ENCODE data around the gene FN1.

FN1 gene

DNA sequence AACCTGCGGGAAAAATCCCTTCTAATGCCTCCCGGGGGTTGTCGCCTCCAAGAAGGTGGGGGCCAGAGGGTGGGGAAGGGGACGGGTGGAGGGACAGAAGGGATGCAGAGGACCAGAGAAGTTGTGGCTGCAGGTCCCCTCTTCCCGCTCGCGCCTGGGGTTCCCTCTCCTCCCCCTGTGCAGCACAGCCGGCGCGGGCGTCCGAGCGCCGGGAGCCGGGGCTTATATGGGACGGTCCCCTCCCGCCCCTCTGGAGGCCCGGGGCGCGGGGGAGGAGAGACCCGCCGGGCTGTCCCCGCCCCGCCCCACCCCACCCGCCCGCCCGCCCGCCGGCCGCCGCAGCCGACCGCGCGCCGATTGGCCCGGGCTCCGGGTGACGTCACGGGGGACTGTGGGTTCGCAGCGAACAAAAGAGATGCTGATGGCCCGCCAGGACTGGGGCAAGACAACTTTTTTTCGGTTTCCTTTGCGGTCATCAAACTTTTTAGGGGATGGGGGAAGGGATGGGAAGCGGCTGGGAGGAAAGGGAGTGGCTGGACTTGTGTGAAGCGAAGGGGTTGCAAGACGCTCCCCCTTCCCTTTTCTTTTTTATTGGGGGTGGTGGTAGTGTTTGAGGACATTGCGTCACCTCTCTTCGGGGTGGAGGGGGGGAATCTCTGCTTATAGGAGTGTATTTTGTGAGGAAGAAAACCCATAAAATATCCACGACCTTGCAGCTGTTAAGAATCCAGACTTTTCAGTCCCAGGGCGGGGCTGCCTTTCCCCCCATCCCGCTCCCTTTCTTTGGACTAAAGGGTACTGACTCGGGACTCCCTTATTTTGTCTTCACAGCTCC is at the start of gene FN1:
TSS of gene FN1 (minus strand) at position 199 of the 835 bp plus-strand sequence. CDS start 266 bp downstream, outside the sequence.
- DNase-seq: peak; percentile 75

DNA sequence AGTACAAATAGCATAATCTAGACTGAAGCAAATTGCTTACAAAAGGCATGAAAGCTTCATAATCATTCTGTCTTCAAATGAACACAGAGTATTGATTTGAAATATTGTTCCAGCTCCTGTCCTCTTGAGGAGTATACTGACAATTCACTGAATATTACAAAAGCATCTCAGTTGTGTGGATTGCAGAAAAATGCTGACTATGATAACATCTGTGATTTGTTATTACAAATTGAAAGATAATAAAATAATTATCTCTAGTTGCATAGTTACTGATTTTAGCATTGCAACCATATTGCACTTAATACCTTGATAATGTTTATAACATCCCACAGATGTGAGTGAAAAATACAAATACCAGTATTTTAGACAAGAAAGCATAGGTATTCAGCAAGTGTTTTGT is 49.2 kb upstream of the FN1 start:
- no peak for DNase-seq

DNA sequence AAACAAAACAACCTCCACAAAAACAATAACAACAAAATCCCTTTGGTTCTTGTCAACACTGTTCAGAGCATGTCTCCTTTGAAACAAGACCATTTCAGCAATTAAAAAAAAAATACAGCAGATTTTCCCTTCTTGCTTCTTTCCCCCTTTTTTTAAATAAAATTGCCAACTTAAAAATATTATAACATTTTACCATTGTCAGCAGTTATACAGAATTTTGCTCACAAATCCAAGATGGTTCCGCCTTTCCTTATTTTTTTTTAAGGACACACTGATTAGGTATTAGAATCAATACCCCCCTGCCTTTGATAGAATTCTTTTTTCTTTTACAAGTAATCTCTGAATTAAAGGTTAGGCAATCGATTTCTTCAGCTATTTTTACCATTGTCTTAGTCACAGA is 48.7 kb upstream of the FN1 start:
- DNase-seq: no peak

GRCh38 chr2:215483431-215483830 is 47.6 kb upstream of the FN1 start:
- DNase-seq: no peak

- DNase-seq: no peak
These were observed 43.8 kb upstream of the FN1 start for GRCh38 chr2:215479536-215480240.

- DNase-seq: no peak
These were observed 43.3 kb upstream of the FN1 start for GRCh38 chr2:215479121-215479520.

DNA sequence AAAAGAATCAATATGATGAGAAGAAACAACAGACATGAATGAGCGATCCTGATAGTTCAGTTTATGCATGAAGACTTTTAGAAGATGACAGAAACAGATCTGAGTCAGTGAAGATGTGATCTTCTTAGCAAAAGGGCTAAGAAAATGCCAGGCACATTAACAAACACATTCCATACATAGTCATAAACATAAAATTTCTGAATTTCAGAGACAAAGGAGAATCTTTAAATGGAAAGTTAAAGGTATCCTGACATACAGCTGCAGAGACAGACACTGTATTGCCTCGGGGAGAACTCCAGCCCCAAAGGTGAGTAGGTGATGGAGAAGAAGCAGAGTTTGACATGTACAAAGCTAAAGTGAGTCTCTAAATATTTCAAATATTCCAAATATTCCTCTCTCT is 40.6 kb upstream of the FN1 start:
- no peak for DNase-seq

- no peak for DNase-seq
These were observed 30.4 kb upstream of the FN1 start for GRCh38 chr2:215466097-215466909.

DNA sequence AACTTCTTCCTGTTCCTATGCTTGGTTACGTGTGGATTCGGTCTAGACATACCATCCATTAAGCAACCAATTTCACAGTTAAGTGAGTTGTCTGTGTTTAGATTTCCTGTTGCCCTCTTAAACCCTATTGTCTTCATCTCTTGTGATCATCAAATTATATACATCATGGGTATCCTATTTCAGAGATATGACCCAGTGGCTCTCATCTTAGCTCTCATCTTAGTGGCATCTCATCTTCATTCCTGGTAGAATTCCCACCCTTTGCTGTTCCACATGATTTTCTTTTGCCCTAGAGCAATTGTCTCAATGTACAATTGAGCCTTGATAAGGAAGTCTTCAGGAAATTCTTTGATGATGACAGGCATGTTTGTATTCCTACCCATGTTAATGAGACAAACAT is 29.4 kb upstream of the FN1 start:
- DNase-seq: peak; percentile 7

- DNase-seq: no peak
These were observed 26.1 kb upstream of the FN1 start for GRCh38 chr2:215461836-215462532.

DNA sequence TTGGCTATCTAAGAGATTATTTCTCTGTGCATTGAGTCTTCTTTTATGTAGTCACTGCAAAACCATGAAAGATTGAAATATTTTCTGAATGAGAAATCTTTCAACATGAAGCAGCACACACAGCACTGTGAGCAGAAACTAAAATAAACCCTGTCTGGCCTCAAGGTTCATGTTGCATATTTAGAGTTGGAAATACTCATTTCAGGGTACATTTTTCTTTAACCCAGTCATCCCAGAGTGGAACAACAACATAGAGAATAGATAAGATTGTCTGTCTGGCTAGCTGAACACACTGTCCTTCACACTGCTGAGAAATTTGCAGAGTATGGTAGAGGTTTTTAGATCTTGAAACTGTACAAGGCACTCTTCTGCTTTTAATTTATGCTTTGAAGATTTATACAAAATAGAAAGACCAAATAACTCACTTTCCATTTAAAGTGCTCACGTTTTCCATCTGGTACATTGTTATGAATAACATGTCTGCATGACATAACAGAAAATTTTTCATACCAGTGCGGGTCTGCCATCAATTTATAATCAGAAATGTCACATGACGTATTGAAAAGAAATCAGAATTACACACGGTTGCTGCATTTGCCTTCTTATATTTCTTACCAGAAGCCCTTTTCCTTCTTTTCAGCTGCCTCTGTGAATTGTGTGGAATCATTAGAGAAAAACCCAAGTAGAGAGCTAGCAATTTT is 25.0 kb upstream of the FN1 start:
- no peak for DNase-seq

DNA sequence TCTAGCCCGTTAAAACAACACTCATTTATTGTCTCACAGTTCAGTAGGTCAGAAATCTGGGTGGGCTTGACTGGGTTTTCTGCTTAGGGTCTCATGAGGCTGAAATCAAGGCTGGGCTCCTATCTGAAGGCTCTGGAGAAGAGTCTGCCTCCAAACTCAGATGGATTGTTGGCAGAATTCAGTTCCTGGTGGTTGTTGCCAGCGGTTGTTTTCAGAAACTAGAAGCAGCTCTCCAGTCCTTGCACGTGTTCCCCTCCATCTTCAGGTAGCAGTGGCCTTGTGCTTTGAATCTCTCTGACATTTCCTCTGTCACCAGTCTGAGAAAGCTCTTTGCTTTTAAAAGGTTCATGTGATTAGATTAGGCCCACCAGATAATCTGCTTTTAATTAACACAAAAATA is 20.1 kb upstream of the FN1 start:
- no peak for DNase-seq

DNA sequence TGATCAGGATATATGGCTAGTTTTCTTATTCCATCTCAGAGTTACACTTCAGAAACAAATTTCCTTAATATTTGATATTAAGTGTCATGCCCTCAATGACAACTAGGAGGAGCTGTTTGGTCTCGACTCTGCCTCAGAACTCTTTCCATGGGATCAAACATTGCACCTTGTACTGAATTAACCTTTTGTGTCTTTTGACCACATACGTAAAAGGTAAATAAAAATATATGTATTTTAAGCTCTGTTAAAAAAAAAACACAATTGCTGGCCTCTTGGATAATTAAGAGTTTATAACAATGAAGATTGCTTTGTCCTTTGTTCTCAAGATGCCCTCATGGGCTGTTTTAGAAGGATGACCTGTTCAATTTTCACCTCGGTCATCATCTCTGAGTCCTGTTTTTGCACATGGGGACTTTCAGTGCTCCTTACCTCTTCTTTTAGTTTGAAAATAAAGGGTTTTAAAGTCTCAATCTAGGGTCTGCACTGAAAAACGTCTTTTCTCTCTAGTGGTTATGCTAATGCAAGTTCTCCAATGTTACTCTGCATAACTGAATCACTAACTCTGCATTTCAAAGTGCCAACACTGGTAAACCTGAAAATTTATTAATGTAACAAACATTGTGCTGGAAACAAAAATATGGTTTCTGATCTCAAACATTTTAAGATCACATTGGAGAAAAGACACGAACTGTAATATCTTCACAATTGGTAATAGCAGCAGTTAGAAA is 18.8 kb upstream of the FN1 start:
- DNase-seq: peak; percentile 8

- DNase-seq: no peak
These were observed 16.9 kb upstream of the FN1 start for GRCh38 chr2:215452725-215453124.

DNA sequence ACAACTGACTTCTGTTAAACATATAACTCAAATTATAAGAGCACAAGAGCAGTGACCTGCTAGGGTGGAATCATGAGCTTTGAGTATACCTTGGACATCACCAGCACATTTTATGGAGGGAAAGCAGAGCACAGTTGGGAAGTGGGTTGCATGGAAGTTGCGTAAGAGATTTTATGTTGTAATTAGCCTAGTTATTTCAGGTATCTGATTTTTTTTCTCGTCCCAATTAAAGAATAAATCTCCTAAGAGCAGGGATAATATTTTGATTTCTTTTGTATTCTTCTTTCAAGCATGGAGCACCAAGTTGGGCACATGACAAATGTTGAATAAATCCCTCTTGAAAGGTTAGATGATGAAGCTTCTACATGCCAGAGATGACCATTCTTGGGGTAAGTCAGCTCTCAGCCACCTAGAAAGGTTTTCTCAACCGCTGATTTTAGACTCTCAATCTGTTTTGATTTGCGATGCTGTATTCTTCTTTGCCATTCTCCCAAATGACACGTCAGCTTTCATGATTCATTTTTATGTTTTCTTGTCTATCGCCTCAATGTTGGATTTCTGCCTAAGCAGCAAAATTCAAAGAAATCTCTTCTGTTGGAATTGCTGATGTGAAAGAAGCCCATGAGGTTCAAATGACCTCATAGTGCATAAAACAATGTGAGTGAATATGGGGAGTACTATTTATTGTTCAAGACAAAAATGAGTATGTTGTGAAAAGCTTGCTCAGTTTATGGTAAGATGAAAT is 15.3 kb upstream of the FN1 start:
- no peak for DNase-seq

- DNase-seq: no peak
These were observed 14.5 kb upstream of the FN1 start for GRCh38 chr2:215450188-215451011.

DNA sequence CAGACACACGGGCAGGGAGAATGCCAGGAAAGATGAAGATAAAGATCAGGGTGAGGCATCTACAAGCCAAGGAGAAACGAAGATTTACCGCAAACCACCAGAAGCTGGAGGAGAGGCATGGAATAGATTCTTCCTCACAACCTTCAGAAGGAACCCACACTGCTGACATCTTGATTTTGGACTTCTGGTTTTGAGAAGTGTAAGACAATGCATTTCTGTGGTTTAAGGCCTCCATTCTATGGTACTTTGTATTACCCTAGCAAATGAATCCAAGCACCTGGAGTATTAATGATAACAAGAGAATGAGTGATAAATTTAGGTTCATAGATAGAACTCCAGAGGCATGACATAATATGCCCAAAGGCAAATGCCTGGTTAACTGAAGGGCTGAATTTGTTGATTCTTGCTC is 11.8 kb upstream of the FN1 start:
- DNase-seq: no peak

GRCh38 chr2:215447056-215447455 is 11.2 kb upstream of the FN1 start:
- DNase-seq: no peak

GRCh38 chr2:215442401-215442787 is 6.5 kb upstream of the FN1 start:
- DNase-seq: no peak
